Gastroesophageal sphincter (tissue), 3 donors: ENCODE data around the gene OR5K2.

Experiments
- CTCF ChIP-seq, 4 experiments: fragments of 200-600 bp in 2 of 4; fragments of 450-650 bp in 2 of 4; sonication (generic) in 1 of 4; IDR thresholded peaks; one replicate each; pipeline ENCODE4 v1.5.1; 2017 to 2019; ENCODE audit warnings: antibody characterized with exemption in 4 of 4, mild to moderate bottlenecking in 2 of 4, moderate library complexity in 2 of 4
- POLR2A ChIP-seq, 2 donors: fragments of 450-650 bp; IDR thresholded peaks; one replicate each; pipeline ENCODE4 v1.6.1; 2017; ENCODE audit warnings: antibody characterized with exemption in 2 of 2, mild to moderate bottlenecking in 2 of 2, moderate library complexity in 1 of 2

- no peak for TF ChIP-seq CTCF (IDR thresholded peaks at IDR 0.05)
- no peak for TF ChIP-seq POLR2A (IDR thresholded peaks at IDR 0.05)
Measured at GRCh38 chr3:98540346-98540745, 42.9 kb downstream of the OR5K2 start.
